H1 (cell line): Measurements from ENCODE around the gene BSDC1. TPM values are rescaled to one million over a fixed set of nuclear protein-coding genes. Genes with fewer than 3 reads are reported as not detected.

Experiments
- polyA plus RNA-seq, 7 experiments: library from polyadenylated mRNA; depleted of rRNA in 3 of 7; stranded (reverse) in 5 of 7; unstranded in 2 of 7; fragments of >200 nt in 5 of 7; fragments of 200-250 nt in 2 of 7; gene quantifications; 1 replicate in 5 of 7; 2 replicates in 1 of 7; 4 replicates in 1 of 7; pipeline versions ENCODE4 v1.2.1 to v1.2.3, GENCODE V29; 2011 to 2013; ENCODE audit warnings: missing spikeins in 2 of 7, mixed read lengths in 2 of 7
- total RNA-seq: library from RNA; stranded (reverse); fragmentation: NEBNext Ultra II Directional; extraction: Animal tissue kit (Norgen Biotek cat#: 25700); gene quantifications from 2 replicates; pipeline ENCODE4 v1.2.1, GENCODE V29; 2021

Gene BSDC1
- total and polyA plus RNA-seq, 2 of the 8 experiments (the other 6 are each of a cell fraction or from before 2014, with no cell fraction given), result 24.8 to 40.7 TPM

Other genes with a start within 250 kb of the BSDC1 start
- 45.4 and 46.9 TPM in 2 replicates for gene TXLNA, start 214.8 kb downstream of the BSDC1 start, total RNA-seq
- 31.3 and 31.6 TPM in 2 replicates for gene TXLNA, start 214.8 kb downstream of the BSDC1 start, polyA plus RNA-seq (2011; rRNA removed)
- gene CCDC28B, start 193.8 kb downstream of the BSDC1 start, total RNA-seq, result 17.1 and 20.9 TPM in 2 replicates
- 16.7 and 18.4 TPM in 2 replicates for gene CCDC28B, start 193.8 kb downstream of the BSDC1 start, polyA plus RNA-seq (2011; rRNA removed)
- 4.2 and 4.3 TPM in 2 replicates for gene IQCC, start 188.8 kb downstream of the BSDC1 start, total RNA-seq
- 1.9 and 2.5 TPM in 2 replicates for gene IQCC, start 188.8 kb downstream of the BSDC1 start, polyA plus RNA-seq (2011; rRNA removed)
- not detected in 2 replicates for gene DCDC2B, start 185.4 kb downstream of the BSDC1 start, total RNA-seq
- gene DCDC2B, start 185.4 kb downstream of the BSDC1 start, polyA plus RNA-seq (2011; rRNA removed), result not detected in 2 replicates
- 8.9 TPM in 2 replicates for gene TMEM234, start 172.1 kb downstream of the BSDC1 start, total RNA-seq
- 8.6 and 8.7 TPM in 2 replicates for gene TMEM234, start 172.1 kb downstream of the BSDC1 start, polyA plus RNA-seq (2011; rRNA removed)
- gene EIF3I, start 172.0 kb downstream of the BSDC1 start, total RNA-seq, result 243 and 247 TPM in 2 replicates
- gene EIF3I, start 172.0 kb downstream of the BSDC1 start, polyA plus RNA-seq (2011; rRNA removed), result 345 and 346 TPM in 2 replicates
- 3.2 and 3.9 TPM in 2 replicates for gene FAM167B, start 147.2 kb downstream of the BSDC1 start, total RNA-seq
- 2.8 and 4.2 TPM in 2 replicates for gene FAM167B, start 147.2 kb downstream of the BSDC1 start, polyA plus RNA-seq (2011; rRNA removed)
- gene LCK, start 143.2 kb downstream of the BSDC1 start, total RNA-seq, result 71.6 and 75.3 TPM in 2 replicates
- 99.2 and 122 TPM in 2 replicates for gene LCK, start 143.2 kb downstream of the BSDC1 start, polyA plus RNA-seq (2011; rRNA removed)
- 111 and 112 TPM in 2 replicates for gene HDAC1, start 102.4 kb downstream of the BSDC1 start, total RNA-seq
- 98.6 and 125 TPM in 2 replicates for gene HDAC1, start 102.4 kb downstream of the BSDC1 start, polyA plus RNA-seq (2011; rRNA removed)
- 536 and 557 TPM in 2 replicates for gene MARCKSL1, start 58.2 kb downstream of the BSDC1 start, total RNA-seq
- 558 and 618 TPM in 2 replicates for gene MARCKSL1, start 58.2 kb downstream of the BSDC1 start, polyA plus RNA-seq (2011; rRNA removed)
- 4.1 and 4.2 TPM in 2 replicates for gene FAM229A, start 32.0 kb downstream of the BSDC1 start, total RNA-seq
- 4.2 and 7.5 TPM in 2 replicates for gene FAM229A, start 32.0 kb downstream of the BSDC1 start, polyA plus RNA-seq (2011; rRNA removed)
- gene TSSK3, start 31.9 kb downstream of the BSDC1 start, total RNA-seq, result 1.2 and 1.5 TPM in 2 replicates
- gene TSSK3, start 31.9 kb downstream of the BSDC1 start, polyA plus RNA-seq (2011; rRNA removed), result 1.2 and 1.9 TPM in 2 replicates
- 3.5 and 3.7 TPM in 2 replicates for gene ZBTB8B, start 70.6 kb upstream of the BSDC1 start, total RNA-seq
- 1.2 and 1.3 TPM in 2 replicates for gene ZBTB8B, start 70.6 kb upstream of the BSDC1 start, polyA plus RNA-seq (2011; rRNA removed)
- 8.9 and 10.4 TPM in 2 replicates for gene ZBTB8A, start 145.0 kb upstream of the BSDC1 start, total RNA-seq
- gene ZBTB8A, start 145.0 kb upstream of the BSDC1 start, polyA plus RNA-seq (2011; rRNA removed), result 2.3 and 2.9 TPM in 2 replicates